ENCODE data around the gene FOXN3.

DNA sequence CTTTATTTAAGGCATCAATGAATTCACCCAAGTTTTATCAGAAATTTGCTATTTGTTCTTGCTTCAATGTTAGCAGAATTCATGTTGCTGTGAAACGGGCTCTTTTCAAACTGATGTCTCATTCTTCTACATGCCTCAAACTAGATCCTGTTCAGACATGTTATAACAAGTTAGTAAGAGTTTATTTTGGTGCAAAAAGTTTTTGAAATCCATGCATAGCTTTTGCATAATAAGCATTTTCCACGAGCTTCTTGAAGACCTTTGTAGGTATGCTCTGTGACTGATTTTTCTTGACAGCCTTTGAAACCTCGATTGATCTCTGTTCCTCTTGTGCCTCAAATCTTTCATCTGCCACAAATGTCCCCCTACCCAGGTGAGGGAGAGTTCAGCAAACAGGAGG lies 275.2 kb downstream of the FOXN3 start:
- no peak for TF ChIP-seq POLR2A (IDR thresholded peaks at IDR 0.05)
- TF ChIP-seq, protein P1, sequence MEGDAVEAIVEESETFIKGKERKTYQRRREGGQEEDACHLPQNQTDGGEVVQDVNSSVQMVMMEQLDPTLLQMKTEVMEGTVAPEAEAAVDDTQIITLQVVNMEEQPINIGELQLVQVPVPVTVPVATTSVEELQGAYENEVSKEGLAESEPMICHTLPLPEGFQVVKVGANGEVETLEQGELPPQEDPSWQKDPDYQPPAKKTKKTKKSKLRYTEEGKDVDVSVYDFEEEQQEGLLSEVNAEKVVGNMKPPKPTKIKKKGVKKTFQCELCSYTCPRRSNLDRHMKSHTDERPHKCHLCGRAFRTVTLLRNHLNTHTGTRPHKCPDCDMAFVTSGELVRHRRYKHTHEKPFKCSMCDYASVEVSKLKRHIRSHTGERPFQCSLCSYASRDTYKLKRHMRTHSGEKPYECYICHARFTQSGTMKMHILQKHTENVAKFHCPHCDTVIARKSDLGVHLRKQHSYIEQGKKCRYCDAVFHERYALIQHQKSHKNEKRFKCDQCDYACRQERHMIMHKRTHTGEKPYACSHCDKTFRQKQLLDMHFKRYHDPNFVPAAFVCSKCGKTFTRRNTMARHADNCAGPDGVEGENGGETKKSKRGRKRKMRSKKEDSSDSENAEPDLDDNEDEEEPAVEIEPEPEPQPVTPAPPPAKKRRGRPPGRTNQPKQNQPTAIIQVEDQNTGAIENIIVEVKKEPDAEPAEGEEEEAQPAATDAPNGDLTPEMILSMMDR (IDR thresholded peaks at IDR 0.05), result no peak

Measured in transverse colon (tissue), 3 donors.